Activated naive CD4-positive, alpha-beta T cell treated with anti-CD3 and anti-CD28 coated beads, Interleukin-2, amount 50 U/mL, for 24 hours (primary cell): ENCODE results near the gene CSRNP3.
"Not testable (repeated sequence)": the region's sequence is repeated elsewhere in the genome, so short reads cannot be mapped to it uniquely, and the experiment has no call there.

ENCODE experiments used
- H3K27ac Mint-ChIP-seq: one replicate; pipeline ENCODE4 v1.8.0; 2021; ENCODE audit warnings: mild to moderate bottlenecking, mixed read lengths
- H3K27me3 Mint-ChIP-seq: one replicate; pipeline ENCODE4 v1.8.0; 2021; ENCODE audit warnings: mixed read lengths
- H3K36me3 Mint-ChIP-seq: one replicate; pipeline ENCODE4 v1.8.0; 2021; ENCODE audit warnings: mixed read lengths
- H3K4me1 Mint-ChIP-seq: one replicate; pipeline ENCODE4 v1.8.0; 2021; ENCODE audit warnings: mixed read lengths
- H3K4me3 Mint-ChIP-seq: one replicate; pipeline ENCODE4 v1.8.0; 2021; ENCODE audit warnings: mild to moderate bottlenecking, mixed read lengths
- H3K9me3 Mint-ChIP-seq: one replicate; pipeline ENCODE4 v1.8.0; 2021; ENCODE audit warnings: mixed read lengths

CSRNP3 gene

DNA sequence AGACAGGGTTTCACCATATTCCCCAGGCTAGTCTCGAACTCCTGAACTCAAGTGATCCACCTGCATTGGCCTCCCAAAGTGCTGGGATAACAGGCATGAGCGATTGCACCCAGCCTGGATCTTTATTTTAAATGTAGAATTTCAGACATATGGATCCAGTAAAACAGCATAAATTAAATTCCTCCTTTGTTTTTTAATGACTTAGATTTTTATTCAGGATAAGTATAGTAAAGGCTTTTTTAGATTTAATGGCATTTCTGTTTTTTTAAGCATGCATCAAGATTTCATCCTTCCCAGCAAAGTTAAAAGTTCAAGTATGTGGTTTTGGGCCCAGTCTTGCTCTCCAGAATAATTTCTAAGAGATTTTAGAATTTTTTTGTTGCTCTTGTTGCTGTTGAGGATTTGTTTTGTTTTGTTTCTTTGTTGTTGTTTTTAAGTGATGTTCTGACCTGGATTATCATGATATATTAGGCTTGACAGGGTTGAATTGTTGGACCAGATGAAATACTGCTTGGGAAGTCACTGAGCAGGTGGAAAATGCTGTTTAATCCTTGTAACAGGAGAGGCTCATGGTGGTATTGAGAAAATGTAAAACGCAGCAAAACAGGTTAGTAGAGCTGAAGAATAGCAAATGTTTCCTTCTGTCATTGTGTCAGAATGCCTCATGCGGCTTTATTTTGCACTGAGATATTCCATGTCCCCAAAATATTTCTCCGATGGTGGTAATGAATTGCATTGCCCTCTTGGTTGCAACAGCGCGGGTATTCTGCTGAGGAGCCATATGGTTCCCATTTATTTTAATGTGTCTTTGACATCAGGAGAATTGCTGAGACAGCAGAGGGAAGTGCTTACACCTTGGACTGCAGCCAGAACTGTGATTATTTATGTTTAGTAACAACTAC lies 176.7 kb downstream of the CSRNP3 start:
- Mint-ChIP-seq H3K4me1 (no peaks in the 10 kb centered on the region), H3K27me3 (peaks cover 4% of the 10 kb centered on the region), H3K27ac (no peak overlapping the region), H3K36me3 (no peaks in the 10 kb centered on the region), H3K4me3 (no peak overlapping the region), H3K9me3 (no peaks in the 10 kb centered on the region)

DNA sequence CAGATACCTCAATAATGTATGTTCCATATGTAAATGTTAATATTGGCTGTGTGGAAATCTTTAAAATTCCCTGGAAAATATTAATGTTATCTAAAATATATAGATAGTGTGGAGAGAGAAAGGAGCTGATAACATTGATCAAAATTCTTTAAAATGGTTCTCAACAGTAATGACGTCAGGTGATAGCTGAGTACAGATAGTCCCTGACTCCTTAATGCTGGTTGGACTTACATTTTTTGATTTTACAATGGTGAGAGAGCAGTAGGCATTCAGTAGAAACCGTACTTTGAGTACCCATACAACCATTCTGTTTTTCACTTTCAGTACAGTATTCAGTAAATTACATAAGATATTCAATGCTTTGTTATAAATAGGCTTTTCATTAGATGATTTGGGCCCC lies 177.9 kb downstream of the CSRNP3 start:
- Mint-ChIP-seq H3K4me3 (no peak overlapping the region), H3K4me1 (no peaks in the 10 kb centered on the region), H3K27me3 (peaks cover 4% of the 10 kb centered on the region), H3K27ac (no peak overlapping the region), H3K9me3 (no peaks in the 10 kb centered on the region), H3K36me3 (no peaks in the 10 kb centered on the region)

GRCh38 chr2:165648801-165649200 lies 179.3 kb downstream of the CSRNP3 start:
- peaks cover 6% of the 10 kb centered on the region for H3K27me3 Mint-ChIP-seq
- H3K4me3 Mint-ChIP-seq = no peak overlapping the region
- no peaks in the 10 kb centered on the region for H3K4me1 Mint-ChIP-seq
- no peaks in the 10 kb centered on the region for H3K36me3 Mint-ChIP-seq
- H3K27ac Mint-ChIP-seq = no peak overlapping the region
- H3K9me3 Mint-ChIP-seq = no peaks in the 10 kb centered on the region

DNA sequence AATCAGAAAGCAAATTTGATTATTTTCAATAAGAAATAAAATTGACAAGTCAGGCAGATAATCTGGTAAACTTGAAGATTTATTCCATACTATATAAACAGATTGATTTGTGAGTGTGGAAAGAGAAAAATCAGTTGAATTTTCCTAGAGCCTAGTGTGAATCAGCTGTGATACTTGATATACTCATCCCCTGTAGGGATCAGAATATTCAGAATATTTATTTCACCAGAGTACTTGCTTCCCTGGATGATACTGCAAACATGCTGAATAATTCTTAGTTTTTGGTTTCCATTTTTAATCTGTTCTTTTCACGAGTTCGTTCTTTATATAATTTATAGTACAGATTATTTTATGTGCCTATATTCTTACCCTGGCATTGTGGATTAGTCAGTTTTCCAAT lies 181.7 kb downstream of the CSRNP3 start:
- peaks cover 6% of the 10 kb centered on the region for H3K27me3 Mint-ChIP-seq
- H3K4me1 Mint-ChIP-seq = no peaks in the 10 kb centered on the region
- no peaks in the 10 kb centered on the region for H3K9me3 Mint-ChIP-seq
- no peak overlapping the region for H3K27ac Mint-ChIP-seq
- H3K4me3 Mint-ChIP-seq = no peak overlapping the region
- H3K36me3 Mint-ChIP-seq = no peaks in the 10 kb centered on the region

- Mint-ChIP-seq H3K4me3 (no peak overlapping the region), H3K4me1 (no peaks in the 10 kb centered on the region), H3K27me3 (peaks cover 5% of the 10 kb centered on the region), H3K9me3 (no peaks in the 10 kb centered on the region), H3K36me3 (no peaks in the 10 kb centered on the region), H3K27ac (no peak overlapping the region)
Observed at GRCh38 chr2:165655661-165656060, 186.2 kb downstream of the CSRNP3 start.

DNA sequence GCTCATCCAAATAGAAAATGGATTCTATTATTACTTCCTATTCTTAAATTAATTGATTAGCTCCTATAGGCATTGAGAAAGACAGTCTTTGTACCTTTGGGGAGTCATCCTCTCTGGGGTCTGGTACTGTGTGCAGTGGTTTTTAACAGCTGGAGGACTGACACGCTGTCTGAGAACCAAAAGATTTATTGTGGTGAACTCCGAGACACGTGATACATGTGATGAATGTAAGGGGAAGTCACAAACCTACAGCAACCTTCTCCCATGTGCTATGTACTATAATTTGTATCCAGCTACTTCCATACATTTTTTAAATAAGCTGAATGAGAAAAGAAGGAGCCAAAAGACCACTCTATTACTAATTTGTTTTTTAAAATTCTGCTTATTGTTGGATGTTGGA lies 190.9 kb downstream of the CSRNP3 start:
- Mint-ChIP-seq H3K36me3 (no peaks in the 10 kb centered on the region), H3K4me1 (no peaks in the 10 kb centered on the region), H3K4me3 (no peak overlapping the region), H3K27me3 (peaks cover 6% of the 10 kb centered on the region), H3K27ac (no peak overlapping the region), H3K9me3 (no peaks in the 10 kb centered on the region)

DNA sequence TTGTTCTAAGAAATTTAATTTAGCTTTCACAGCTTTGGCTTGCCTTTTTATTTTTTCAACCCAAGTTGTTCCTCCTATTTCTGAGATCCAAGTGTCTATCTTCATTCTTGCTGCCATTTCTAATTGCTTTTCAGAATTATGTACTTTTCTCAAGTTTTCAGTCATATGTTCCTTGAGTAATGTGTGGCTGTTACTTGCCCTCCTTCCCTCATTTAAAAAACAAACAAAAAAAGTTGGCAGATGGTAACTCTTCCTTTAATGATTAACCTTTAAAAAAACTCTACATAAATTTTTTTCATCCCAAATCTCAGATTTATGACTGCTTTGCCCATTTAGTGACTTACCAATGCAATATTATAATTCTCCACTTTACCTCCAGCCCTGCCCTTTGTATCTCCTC lies 193.2 kb downstream of the CSRNP3 start:
- Mint-ChIP-seq H3K9me3 (no peaks in the 10 kb centered on the region), H3K27me3 (peaks cover 6% of the 10 kb centered on the region), H3K4me3 (no peak overlapping the region), H3K36me3 (no peaks in the 10 kb centered on the region), H3K27ac (no peak overlapping the region), H3K4me1 (no peaks in the 10 kb centered on the region)

DNA sequence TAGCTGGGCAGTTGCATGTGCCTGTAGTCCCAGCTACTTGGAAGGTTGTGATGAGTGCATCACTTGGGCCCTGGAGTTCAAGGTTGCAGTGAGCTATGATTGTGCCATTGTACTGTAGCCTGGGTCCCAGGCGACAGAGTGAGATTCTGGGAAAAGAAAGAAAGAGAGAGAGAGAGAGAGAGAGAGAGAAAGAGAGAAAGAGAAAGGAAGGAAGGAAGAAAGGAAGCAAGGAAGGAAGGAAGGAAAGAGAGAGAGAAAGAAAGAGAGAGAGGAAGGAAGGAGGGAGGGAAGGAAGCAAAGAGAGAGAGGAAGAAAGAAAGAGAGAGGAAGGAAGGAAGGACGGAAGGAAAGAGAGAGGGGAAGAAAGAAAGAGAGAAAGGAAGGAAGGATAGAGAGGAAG lies 196.1 kb downstream of the CSRNP3 start:
- Mint-ChIP-seq H3K27ac (no peak overlapping the region), H3K36me3 (no peaks in the 10 kb centered on the region), H3K4me1 (no peaks in the 10 kb centered on the region), H3K4me3 (no peak overlapping the region), H3K9me3 (no peaks in the 10 kb centered on the region), H3K27me3 (peaks cover 3% of the 10 kb centered on the region)

GRCh38 chr2:165666073-165666472 lies 196.6 kb downstream of the CSRNP3 start:
- H3K9me3 Mint-ChIP-seq, H3K27me3 Mint-ChIP-seq, H3K4me3 Mint-ChIP-seq, H3K4me1 Mint-ChIP-seq, H3K27ac Mint-ChIP-seq, H3K36me3 Mint-ChIP-seq: not testable (repeated sequence)

GRCh38 chr2:165666605-165667004 lies 197.1 kb downstream of the CSRNP3 start:
- Mint-ChIP-seq H3K36me3 (no peaks in the 10 kb centered on the region), H3K4me3 (no peak overlapping the region), H3K27me3 (peaks cover 2% of the 10 kb centered on the region), H3K9me3 (no peaks in the 10 kb centered on the region), H3K27ac (no peak overlapping the region), H3K4me1 (no peaks in the 10 kb centered on the region)

DNA sequence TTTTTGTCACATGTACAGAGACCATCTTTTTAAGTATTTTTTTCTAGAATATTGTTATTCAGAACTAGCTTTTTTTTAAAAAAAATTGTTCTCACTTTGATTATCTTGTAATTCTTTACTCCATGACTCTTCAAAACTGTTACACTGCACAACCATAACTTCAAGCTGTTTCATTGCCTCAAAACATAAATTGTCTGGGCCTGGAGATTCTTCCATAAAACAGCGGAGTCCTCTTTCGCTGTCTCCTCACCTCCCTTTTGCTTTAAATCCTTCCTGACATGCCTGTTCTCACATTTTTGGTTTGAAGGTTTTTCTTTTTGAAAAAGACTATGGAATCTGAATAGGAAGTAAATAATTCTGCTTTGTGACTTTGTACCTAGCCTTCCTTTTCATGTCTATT lies 197.9 kb downstream of the CSRNP3 start:
- no peaks in the 10 kb centered on the region for H3K36me3 Mint-ChIP-seq
- H3K9me3 Mint-ChIP-seq = no peaks in the 10 kb centered on the region
- H3K27me3 Mint-ChIP-seq = peaks cover 4% of the 10 kb centered on the region
- H3K4me3 Mint-ChIP-seq = no peak overlapping the region
- no peaks in the 10 kb centered on the region for H3K4me1 Mint-ChIP-seq
- no peak overlapping the region for H3K27ac Mint-ChIP-seq

DNA sequence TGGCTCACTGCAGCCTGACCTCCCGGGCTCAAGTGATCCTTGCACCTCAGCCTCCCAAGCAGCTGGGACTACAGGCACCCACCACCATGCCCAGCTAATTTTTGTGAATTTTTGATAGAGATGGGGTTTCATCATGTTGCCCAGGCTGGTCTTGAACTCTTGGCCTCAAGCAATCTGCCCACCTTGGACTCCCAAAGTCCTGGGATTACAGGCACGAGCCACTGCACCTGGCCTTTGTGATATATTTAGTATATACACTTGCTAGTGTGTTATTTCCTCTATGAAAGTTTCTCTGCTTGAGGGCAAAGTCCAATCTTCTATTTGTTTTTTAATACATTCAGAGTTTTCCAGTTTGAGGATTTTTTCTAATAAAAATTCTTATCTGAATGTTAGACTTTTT lies 205.3 kb downstream of the CSRNP3 start:
- Mint-ChIP-seq H3K4me1 (no peaks in the 10 kb centered on the region), H3K27me3 (peaks cover 5% of the 10 kb centered on the region), H3K9me3 (no peaks in the 10 kb centered on the region), H3K4me3 (no peak overlapping the region), H3K36me3 (no peaks in the 10 kb centered on the region), H3K27ac (no peak overlapping the region)

- no peak overlapping the region for H3K4me3 Mint-ChIP-seq
- H3K36me3 Mint-ChIP-seq = no peaks in the 10 kb centered on the region
- peaks cover 5% of the 10 kb centered on the region for H3K27me3 Mint-ChIP-seq
- H3K9me3 Mint-ChIP-seq = no peaks in the 10 kb centered on the region
- no peak overlapping the region for H3K27ac Mint-ChIP-seq
- H3K4me1 Mint-ChIP-seq = no peaks in the 10 kb centered on the region
Observed at GRCh38 chr2:165675551-165675968, 206.1 kb downstream of the CSRNP3 start.

DNA sequence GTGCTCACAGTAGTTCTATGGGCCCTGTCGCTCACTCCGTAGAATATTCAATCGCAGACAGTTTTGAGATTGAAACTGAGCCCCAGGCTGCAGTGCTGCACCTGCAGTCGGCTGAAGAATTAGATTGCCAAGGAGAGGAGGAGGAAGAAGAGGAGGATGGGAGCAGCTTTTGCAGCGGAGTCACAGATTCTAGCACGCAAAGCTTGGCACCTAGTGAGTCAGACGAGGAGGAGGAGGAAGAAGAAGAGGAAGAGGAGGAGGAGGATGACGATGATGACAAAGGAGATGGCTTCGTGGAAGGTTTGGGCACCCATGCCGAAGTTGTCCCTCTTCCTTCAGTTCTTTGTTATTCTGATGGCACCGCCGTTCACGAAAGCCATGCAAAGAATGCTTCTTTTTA lies 209.4 kb downstream of the CSRNP3 start:
- H3K4me1 Mint-ChIP-seq = no peaks in the 10 kb centered on the region
- H3K27me3 Mint-ChIP-seq = peaks cover 2% of the 10 kb centered on the region
- no peaks in the 10 kb centered on the region for H3K9me3 Mint-ChIP-seq
- H3K27ac Mint-ChIP-seq = no peak overlapping the region
- no peaks in the 10 kb centered on the region for H3K36me3 Mint-ChIP-seq
- no peak overlapping the region for H3K4me3 Mint-ChIP-seq

DNA sequence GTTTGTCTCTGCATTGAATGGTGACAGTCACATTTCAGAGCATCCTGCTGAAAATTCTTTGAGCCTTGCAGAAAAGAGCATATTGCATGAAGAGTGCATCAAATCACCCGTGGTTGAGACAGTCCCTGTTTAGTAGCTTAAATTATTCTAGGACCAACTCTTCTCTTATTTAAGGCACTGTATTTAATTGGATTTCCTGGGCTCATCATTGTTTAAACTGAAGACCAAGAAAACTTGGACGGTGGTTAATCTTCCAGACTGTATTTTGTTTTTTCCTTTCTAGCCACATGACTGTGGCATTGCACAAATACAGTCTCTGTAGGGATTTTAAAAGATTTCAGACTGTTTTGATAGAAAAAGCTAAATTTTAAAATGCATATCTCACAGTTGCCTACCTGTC lies 210.1 kb downstream of the CSRNP3 start:
- Mint-ChIP-seq H3K4me3 (no peak overlapping the region), H3K9me3 (no peaks in the 10 kb centered on the region), H3K27me3 (peaks cover 2% of the 10 kb centered on the region), H3K36me3 (no peaks in the 10 kb centered on the region), H3K4me1 (no peaks in the 10 kb centered on the region), H3K27ac (no peak overlapping the region)

- Mint-ChIP-seq H3K4me3 (no peak overlapping the region), H3K27ac (no peak overlapping the region), H3K4me1 (no peaks in the 10 kb centered on the region)
Observed at GRCh38 chr2:165681841-165682240, 212.3 kb downstream of the CSRNP3 start.

GRCh38 chr2:165682546-165682945 lies 213.0 kb downstream of the CSRNP3 start:
- H3K9me3 Mint-ChIP-seq = no peaks in the 10 kb centered on the region
- no peaks in the 10 kb centered on the region for H3K36me3 Mint-ChIP-seq
- H3K27me3 Mint-ChIP-seq = peaks cover 5% of the 10 kb centered on the region
- no peak overlapping the region for H3K27ac Mint-ChIP-seq
- no peaks in the 10 kb centered on the region for H3K4me1 Mint-ChIP-seq
- H3K4me3 Mint-ChIP-seq = no peak overlapping the region

More at GRCh38 chr2:165681841-165682240, 212.3 kb downstream of the CSRNP3 start:
- Mint-ChIP-seq H3K27me3 (peaks cover 3% of the 10 kb centered on the region), H3K36me3 (no peaks in the 10 kb centered on the region), H3K9me3 (no peaks in the 10 kb centered on the region)
